ENCODE data around the gene PCBP3. TPM values are rescaled to one million over a fixed set of nuclear protein-coding genes. Genes with fewer than 3 reads are reported as not detected.
A peak's percentile ranks its signal among the peaks of the same experiment; 100 is the strongest.
"Not testable (repeated sequence)": the region's sequence is repeated elsewhere in the genome, so short reads cannot be mapped to it uniquely, and the experiment has no call there.

Gene PCBP3
- total and polyA plus RNA-seq, 5 experiments from 2014 or later: 0.47 to 2.3 (median 0.95) TPM; not detected in 1

GRCh38 chr21:45876381-45877170 is 233.1 kb downstream of the PCBP3 start:
- Mint-ChIP-seq H3K4me1 (peaks cover 21 to 28% (median 23%) of the 10 kb centered on the region in 4 donors), H3K4me3 (no peak overlapping the region), H3K27ac (no peak overlapping the region), H3K9me3 (no peaks in the 10 kb centered on the region), H3K27me3 (peaks cover 0 to 16% (median 5%) of the 10 kb centered on the region in 5 donors), H3K36me3 (no peaks in the 10 kb centered on the region)
- ATAC-seq (no peak), DNase-seq (peak in 1 of 10 donors; percentile 56)
- POLR2A ChIA-PET: interaction anchor here (1.1 kb wide), 1 partner anchor 9 kb away, joined by 3 read pairs; no protein-coding TSS in a partner anchor

DNA sequence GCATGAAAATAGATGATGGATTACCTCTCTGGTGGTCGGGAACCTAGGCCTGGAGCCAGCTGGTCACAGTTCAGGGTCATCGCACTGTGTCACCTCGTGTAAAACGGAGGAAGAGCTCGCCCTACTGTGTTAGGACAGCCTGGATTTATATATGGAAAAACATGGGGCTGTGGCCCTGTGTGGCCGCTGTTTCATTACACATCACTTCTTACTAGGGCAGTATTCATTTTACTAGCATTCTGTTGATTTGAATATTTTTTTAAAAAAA is 233.6 kb downstream of the PCBP3 start:
- no peaks in the 10 kb centered on the region for H3K9me3 Mint-ChIP-seq
- no peak overlapping the region for H3K27ac Mint-ChIP-seq
- H3K27me3 Mint-ChIP-seq: peaks cover 0 to 21% (median 5%) of the 10 kb centered on the region in 5 donors
- ATAC-seq (no peak), DNase-seq (no peak)
- no peaks in the 10 kb centered on the region for H3K36me3 Mint-ChIP-seq
- H3K4me3 Mint-ChIP-seq: no peak overlapping the region
- POLR2A ChIA-PET: interaction anchor here (1.1 kb wide), 1 partner anchor 9 kb away, joined by 3 read pairs; no protein-coding TSS in a partner anchor
- H3K4me1 Mint-ChIP-seq: peaks cover 25 to 34% (median 28%) of the 10 kb centered on the region in 4 donors

DNA sequence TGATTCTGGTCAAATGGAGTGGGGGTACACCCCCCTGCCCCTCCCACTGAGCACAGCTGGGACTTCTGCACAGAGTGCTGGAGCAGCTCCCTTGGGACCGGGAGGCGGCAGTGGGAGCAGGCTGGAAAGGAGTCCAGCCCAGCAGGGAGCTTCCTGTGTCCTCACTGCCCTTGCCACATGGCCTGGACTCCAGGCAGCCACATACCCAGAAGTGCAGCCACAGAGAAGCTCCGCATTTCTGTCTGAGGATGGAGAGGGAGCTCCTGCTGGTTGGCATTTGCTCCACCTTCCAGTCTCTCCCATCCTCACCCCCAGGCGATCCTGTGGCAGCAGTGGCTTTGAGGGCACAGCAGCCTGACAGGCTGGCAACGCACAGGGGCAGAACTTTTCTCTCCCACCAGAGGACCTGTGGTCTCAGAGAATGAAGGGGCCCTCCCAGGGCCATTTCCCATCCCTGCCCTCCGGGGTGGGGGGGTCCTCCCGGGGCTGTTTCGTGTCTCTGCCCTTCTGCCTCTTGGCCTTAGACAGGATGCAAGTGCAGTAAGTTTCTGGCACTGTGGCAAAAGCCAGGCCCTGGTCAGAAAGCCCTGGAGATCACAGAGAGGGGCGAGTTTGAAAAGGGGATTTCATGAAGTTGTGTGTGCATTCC is 234.4 kb downstream of the PCBP3 start:
- DNase-seq (no peak), ATAC-seq (no peak)
- Mint-ChIP-seq H3K27ac (peak overlapping the region in 1 of 10 donors; percentile 57), H3K4me3 (no peak overlapping the region), H3K27me3 (peaks cover 0 to 30% (median 5%) of the 10 kb centered on the region in 5 donors), H3K36me3 (peaks cover 0 to 3% (median 0%) of the 10 kb centered on the region in 3 donors), H3K4me1 (peaks cover 28 to 40% (median 36%) of the 10 kb centered on the region in 4 donors), H3K9me3 (no peaks in the 10 kb centered on the region)
- POLR2A ChIA-PET: interaction anchor here (1.0 kb wide), 1 partner anchor 9 kb away, joined by 3 read pairs; no protein-coding TSS in a partner anchor

GRCh38 chr21:45880097-45881068 is 236.9 kb downstream of the PCBP3 start:
- peaks cover 0 to 26% (median 3%) of the 10 kb centered on the region in 5 donors for H3K27me3 Mint-ChIP-seq
- peak overlapping the region in 4 of 10 donors; percentile 6 to 95 (median 40) for H3K27ac Mint-ChIP-seq
- peaks cover 0 to 6% (median 2%) of the 10 kb centered on the region in 3 donors for H3K36me3 Mint-ChIP-seq
- POLR2A ChIA-PET: interaction anchor here (1.0 kb wide), 1 partner anchor 9 kb away, joined by 3 read pairs; no protein-coding TSS in a partner anchor
- ATAC-seq (peak; percentile 83 to 91), DNase-seq (peak; percentile 44 to 83 (median 62))
- H3K4me1 Mint-ChIP-seq: peaks cover 38 to 58% (median 57%) of the 10 kb centered on the region in 4 donors
- peaks cover 0 to 2% (median 0%) of the 10 kb centered on the region in 9 donors for H3K9me3 Mint-ChIP-seq
- peak overlapping the region in 9 of 10 donors; percentile 11 to 72 (median 47) for H3K4me3 Mint-ChIP-seq

DNA sequence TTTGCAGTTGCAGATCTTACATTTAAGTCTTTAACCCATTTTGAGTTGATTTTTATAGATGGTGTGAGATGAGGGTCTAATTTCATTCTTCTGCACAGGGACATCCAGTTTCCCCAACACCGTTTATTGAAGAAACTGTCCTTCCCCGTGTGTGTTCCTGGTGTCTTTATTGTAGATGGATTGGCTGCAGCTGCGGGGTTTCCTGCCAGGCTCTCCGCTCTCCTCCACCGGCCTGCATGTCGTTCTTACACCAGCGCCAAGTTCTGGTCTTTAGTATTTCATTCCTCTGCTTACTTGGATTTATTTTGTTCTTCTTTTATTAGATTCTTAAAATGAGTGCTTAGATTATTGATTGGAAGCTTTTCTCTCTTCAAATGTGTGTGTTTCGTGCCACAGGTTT is 239.1 kb downstream of the PCBP3 start:
- H3K9me3 Mint-ChIP-seq: peaks cover 0 to 11% (median 2%) of the 10 kb centered on the region in 9 donors
- peaks cover 0 to 9% (median 5%) of the 10 kb centered on the region in 3 donors for H3K36me3 Mint-ChIP-seq
- peaks cover 0 to 26% (median 3%) of the 10 kb centered on the region in 5 donors for H3K27me3 Mint-ChIP-seq
- peaks cover 53 to 81% (median 80%) of the 10 kb centered on the region in 4 donors for H3K4me1 Mint-ChIP-seq
- POLR2A ChIA-PET: interaction anchor here (0.6 kb wide), 1 partner anchor 336 kb away, joined by 3 read pairs; no protein-coding TSS in a partner anchor
- ATAC-seq (no peak), DNase-seq (no peak)
- H3K27ac Mint-ChIP-seq: peak overlapping the region in 1 of 10 donors; percentile 29
- no peak overlapping the region for H3K4me3 Mint-ChIP-seq

GRCh38 chr21:45883090-45883489 is 239.6 kb downstream of the PCBP3 start:
- H3K36me3 Mint-ChIP-seq: peaks cover 0 to 9% (median 5%) of the 10 kb centered on the region in 3 donors
- peaks cover 56 to 86% (median 84%) of the 10 kb centered on the region in 4 donors for H3K4me1 Mint-ChIP-seq
- no peak overlapping the region for H3K4me3 Mint-ChIP-seq
- H3K9me3 Mint-ChIP-seq: peaks cover 0 to 11% (median 2%) of the 10 kb centered on the region in 9 donors
- no peak for DNase-seq
- no peak overlapping the region for H3K27ac Mint-ChIP-seq
- POLR2A ChIA-PET: interaction anchor here (0.6 kb wide), 1 partner anchor 336 kb away, joined by 3 read pairs; no protein-coding TSS in a partner anchor
- ATAC-seq: no peak
- peaks cover 0 to 26% (median 3%) of the 10 kb centered on the region in 5 donors for H3K27me3 Mint-ChIP-seq

GRCh38 chr21:45885597-45885929 is 242.0 kb downstream of the PCBP3 start:
- Mint-ChIP-seq H3K4me3 (peak overlapping the region; percentile 13 to 89 (median 71)), H3K9me3 (peaks cover 0 to 11% (median 2%) of the 10 kb centered on the region in 9 donors), H3K27me3 (peaks cover 0 to 33% (median under 1%) of the 10 kb centered on the region in 5 donors), H3K4me1 (peaks cover 63 to 97% (median 95%) of the 10 kb centered on the region in 4 donors), H3K36me3 (peaks cover 0 to 9% (median 5%) of the 10 kb centered on the region in 3 donors), H3K27ac (peak overlapping the region; percentile 61 to 96 (median 84))
- POLR2A ChIA-PET: interaction anchor here (0.8 kb wide), 1 partner anchor 9 kb away, joined by 3 read pairs; no protein-coding TSS in a partner anchor
- DNase-seq: no peak
- peak in 1 of 2 donors; percentile 53 for ATAC-seq

- H3K9me3 Mint-ChIP-seq: peaks cover 0 to 11% (median 2%) of the 10 kb centered on the region in 9 donors
- ATAC-seq (peak in 1 of 2 donors; percentile 18), DNase-seq (peak in 7 of 10 donors; percentile 34 to 78 (median 66))
- peak overlapping the region; percentile 61 to 96 (median 84) for H3K27ac Mint-ChIP-seq
- POLR2A ChIA-PET: interaction anchor here (0.8 kb wide), 3 partner anchors 9 to 35 kb away, joined by 3 read pairs; no protein-coding TSS in a partner anchor
- peaks cover 0 to 34% (median 0%) of the 10 kb centered on the region in 5 donors for H3K27me3 Mint-ChIP-seq
- peaks cover 63 to 97% (median 95%) of the 10 kb centered on the region in 4 donors for H3K4me1 Mint-ChIP-seq
- H3K36me3 Mint-ChIP-seq: not testable (repeated sequence)
- H3K4me3 Mint-ChIP-seq: peak overlapping the region; percentile 24 to 89 (median 71)
These were observed 242.5 kb downstream of the PCBP3 start for GRCh38 chr21:45885930-45886601.

DNA sequence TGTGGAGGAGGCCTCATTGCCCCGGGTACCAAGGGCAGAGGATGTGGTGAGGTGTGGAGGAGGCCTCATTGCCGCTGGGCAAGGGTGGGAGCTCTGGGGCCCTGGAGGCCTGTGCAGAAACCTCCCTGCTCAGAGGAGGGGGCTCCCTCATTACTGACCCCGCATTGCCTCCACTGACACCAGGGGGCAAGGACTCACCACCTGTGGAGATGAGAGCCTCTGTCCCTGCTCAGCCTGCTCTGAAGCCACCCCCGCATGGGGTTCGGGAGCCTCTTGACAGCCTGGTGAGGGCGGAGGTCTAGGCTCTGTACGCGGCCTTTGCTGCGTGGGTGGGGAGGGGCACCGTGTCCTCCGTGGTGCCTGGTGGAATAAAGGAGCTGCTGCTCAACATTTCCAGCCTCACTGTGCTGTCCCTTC is 243.1 kb downstream of the PCBP3 start:
- H3K4me3 Mint-ChIP-seq: peak overlapping the region in 9 of 10 donors; percentile 24 to 89 (median 69)
- peak overlapping the region in 9 of 10 donors; percentile 61 to 96 (median 83) for H3K27ac Mint-ChIP-seq
- peak; percentile 60 to 64 for ATAC-seq
- H3K9me3 Mint-ChIP-seq: peaks cover 0 to 11% (median 2%) of the 10 kb centered on the region in 9 donors
- H3K27me3 Mint-ChIP-seq: peaks cover 0 to 33% (median 0%) of the 10 kb centered on the region in 5 donors
- peak in 6 of 10 donors; percentile 21 to 56 (median 40) for DNase-seq
- peaks cover 0 to 9% (median 5%) of the 10 kb centered on the region in 3 donors for H3K36me3 Mint-ChIP-seq
- POLR2A ChIA-PET: interaction anchor here (0.8 to 0.9 kb wide), 3 partner anchors 9 to 34 kb away, joined by 3 read pairs; no protein-coding TSS in a partner anchor
- peaks cover 63 to 97% (median 95%) of the 10 kb centered on the region in 4 donors for H3K4me1 Mint-ChIP-seq

DNA sequence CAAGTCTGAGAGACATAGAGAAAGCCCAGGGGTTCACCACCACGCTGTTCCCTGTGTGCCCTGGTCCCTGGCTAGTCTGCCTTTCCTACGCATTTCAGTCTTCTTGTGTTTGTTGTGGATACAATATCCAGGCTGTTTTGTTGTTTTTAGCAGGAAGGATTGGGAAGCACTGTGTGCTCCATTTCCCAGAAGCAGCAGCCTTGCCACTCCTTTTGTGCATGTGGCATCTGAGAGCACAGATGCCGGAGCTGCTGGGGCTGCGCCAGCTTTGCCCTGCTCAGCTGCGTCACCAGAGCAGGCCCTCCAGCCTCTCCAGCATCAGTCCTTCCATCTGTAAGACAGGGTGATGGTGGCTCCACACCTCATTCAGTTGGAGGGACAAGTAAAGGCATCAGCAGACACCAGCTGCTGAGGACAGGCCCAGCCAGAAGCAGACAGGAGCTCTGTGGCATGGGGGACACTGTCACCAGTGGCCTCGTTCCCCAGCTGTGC is 243.6 kb downstream of the PCBP3 start:
- Mint-ChIP-seq H3K4me3 (peak overlapping the region in 8 of 10 donors; percentile 19 to 83 (median 66)), H3K9me3 (peaks cover 0 to 11% (median 2%) of the 10 kb centered on the region in 9 donors), H3K27ac (peak overlapping the region in 8 of 10 donors; percentile 61 to 96 (median 62)), H3K4me1 (peaks cover 65 to 97% (median 95%) of the 10 kb centered on the region in 4 donors), H3K27me3 (peaks cover 0 to 28% (median 0%) of the 10 kb centered on the region in 5 donors), H3K36me3 (peaks cover 0 to 9% (median 5%) of the 10 kb centered on the region in 3 donors)
- peak in 1 of 2 donors; percentile 5 for ATAC-seq
- POLR2A ChIA-PET: interaction anchor here (0.8 to 0.9 kb wide), 3 partner anchors 9 to 34 kb away, joined by 3 read pairs; no protein-coding TSS in a partner anchor
- DNase-seq: peak in 2 of 10 donors; percentile 8 to 61

All from naive thymus-derived CD8-positive, alpha-beta T cell (primary cell).